Motor neuron (in vitro differentiated cells): Measurements from ENCODE around the gene CIT. TPM values are rescaled to one million over a fixed set of nuclear protein-coding genes. Genes with fewer than 3 reads are reported as not detected.

Experiments used
- total RNA-seq, 8 experiments: library from RNA; unstranded; fragments of 300-600 nt; gene quantifications; 2 replicates each; pipeline versions ENCODE4 v1.2.3 to v1.2.4, GENCODE V29; 2022

CIT gene
- total RNA-seq, 8 experiments from 2014 or later: 2.2 to 35.6 (median 6.9) TPM

Other genes starting within 250 kb of the CIT start
- 10 to 100 TPM; 24.9 to 52.4 (median 34.9) TPM for gene PRKAB1, start 209.2 kb downstream of the CIT start, total RNA-seq
- gene BICDL1, start 111.9 kb upstream of the CIT start, total RNA-seq: 10 to 100 TPM in 5 of 8 experiments, 1 to 10 TPM in 3; 1.6 to 31.3 (median 13.4) TPM
- gene RAB35, start 239.4 kb upstream of the CIT start, total RNA-seq: 10 to 100 TPM; 21.8 to 33.2 (median 25.7) TPM